Epithelial cell of esophagus (primary cell): ENCODE data around the gene FMNL2.

Source experiments
- DNase-seq: peaks from one replicate; pipeline ENCODE4 v3.0.0; 2010; ENCODE audit warnings: low read depth
- H3K4me3 ChIP-seq: 2 replicates; pipeline ENCODE4 v1.5.1; 2011; ENCODE audit warnings: mild to moderate bottlenecking, low read length, control low read depth
- CTCF ChIP-seq: IDR thresholded peaks from 2 replicates; pipeline ENCODE4 v1.5.1; 2011; ENCODE audit warnings: low read depth, mild to moderate bottlenecking, low read length, control low read depth, inconsistent platforms; ENCODE audit not compliant: insufficient read depth; ENCODE audit errors: missing control alignments

FMNL2 gene

GRCh38 chr2:152497481-152498052 is 162.6 kb downstream of the FMNL2 start:
- DNase-seq = peak; percentile 67
- H3K4me3 ChIP-seq = no peak overlapping the region
- no peak for TF ChIP-seq CTCF

GRCh38 chr2:152499331-152499816 is 164.4 kb downstream of the FMNL2 start:
- no peak for DNase-seq
- no peak overlapping the region for H3K4me3 ChIP-seq
- no peak for TF ChIP-seq CTCF

GRCh38 chr2:152499896-152500735 is 165.1 kb downstream of the FMNL2 start:
- no peak for DNase-seq
- H3K4me3 ChIP-seq = no peak overlapping the region
- TF ChIP-seq CTCF = no peak

- DNase-seq = no peak
- no peak for TF ChIP-seq CTCF
- H3K4me3 ChIP-seq = no peak overlapping the region
Measured at GRCh38 chr2:152500772-152501171, 165.8 kb downstream of the FMNL2 start.

GRCh38 chr2:152501666-152502065 is 166.7 kb downstream of the FMNL2 start:
- H3K4me3 ChIP-seq = no peak overlapping the region
- DNase-seq = no peak
- no peak for TF ChIP-seq CTCF

GRCh38 chr2:152504618-152505017 is 169.6 kb downstream of the FMNL2 start:
- DNase-seq = peak; percentile 21
- no peak for TF ChIP-seq CTCF
- no peak overlapping the region for H3K4me3 ChIP-seq
